NCI-H345 treated with DMSO at 0.1 percent for 48 hours (cell line): ENCODE data around the gene AVPR1B.

Experiments
- DNase-seq: peaks from one replicate; lab custom pipeline; 2025; ENCODE audit not compliant: unreplicated experiment; lab: John Stamatoyannopoulos, UW

AVPR1B gene

DNA sequence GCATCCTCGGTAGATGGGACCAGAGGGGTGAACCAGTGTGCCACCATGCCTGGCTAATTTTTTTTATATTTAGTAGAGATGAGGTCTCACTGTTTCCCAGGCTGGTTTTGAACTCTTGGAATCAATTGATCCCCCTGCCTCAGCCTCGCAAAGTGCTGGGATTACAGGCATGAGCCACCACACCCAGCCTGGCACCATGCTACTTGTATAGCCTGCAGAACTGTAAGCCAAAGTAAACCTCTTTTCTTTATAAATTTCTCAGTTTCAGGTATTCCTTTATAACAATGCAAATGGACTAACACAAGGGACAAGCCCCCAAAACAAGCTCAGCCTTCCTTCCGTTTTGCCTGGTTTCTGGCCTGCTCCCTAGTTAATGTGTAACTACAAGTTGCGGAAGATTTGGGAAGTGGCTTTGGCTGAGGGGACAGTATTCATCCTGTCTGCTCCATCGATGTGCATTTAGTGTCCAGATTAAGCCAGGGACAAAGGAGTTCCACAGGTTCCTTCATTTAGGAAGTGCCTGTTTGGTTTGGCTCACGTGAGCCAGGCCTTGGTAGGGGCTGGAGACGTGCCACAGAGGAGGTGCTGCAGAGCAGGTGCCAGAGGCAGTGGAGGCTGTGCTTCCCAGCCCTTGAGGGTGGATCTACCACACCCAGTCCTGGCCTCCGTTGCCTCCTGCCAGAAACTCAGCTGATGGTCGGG lies 4.4 kb downstream of the AVPR1B start:
- DNase-seq, result no peak

GRCh38 chr1:206111271-206111927 lies 5.8 kb downstream of the AVPR1B start:
- no peak for DNase-seq

- DNase-seq, result no peak
These were observed 6.4 kb downstream of the AVPR1B start for GRCh38 chr1:206110820-206111219.

DNA sequence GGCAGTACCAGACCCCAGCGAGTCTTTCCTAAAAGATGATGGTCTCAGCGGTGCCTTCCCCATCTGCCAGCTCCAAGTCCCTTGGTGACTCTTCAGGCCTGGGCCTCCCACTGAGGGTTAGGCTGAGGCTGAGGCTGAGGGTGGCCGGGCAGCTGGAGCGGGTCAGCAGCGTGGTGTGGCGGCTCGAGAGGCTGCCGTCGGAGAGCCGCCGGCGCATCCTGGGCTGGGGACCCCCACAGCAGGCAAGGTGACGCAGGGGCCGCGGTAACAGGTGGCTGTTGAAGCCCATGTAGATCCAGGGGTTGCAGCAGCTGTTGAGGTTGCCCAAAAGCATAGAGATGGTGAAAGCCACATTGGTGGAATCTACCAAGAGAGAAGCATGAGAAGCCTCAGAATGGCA lies 7.0 kb downstream of the AVPR1B start:
- no peak for DNase-seq

- no peak for DNase-seq
These were observed 7.5 kb downstream of the AVPR1B start for GRCh38 chr1:206109718-206110117.

DNA sequence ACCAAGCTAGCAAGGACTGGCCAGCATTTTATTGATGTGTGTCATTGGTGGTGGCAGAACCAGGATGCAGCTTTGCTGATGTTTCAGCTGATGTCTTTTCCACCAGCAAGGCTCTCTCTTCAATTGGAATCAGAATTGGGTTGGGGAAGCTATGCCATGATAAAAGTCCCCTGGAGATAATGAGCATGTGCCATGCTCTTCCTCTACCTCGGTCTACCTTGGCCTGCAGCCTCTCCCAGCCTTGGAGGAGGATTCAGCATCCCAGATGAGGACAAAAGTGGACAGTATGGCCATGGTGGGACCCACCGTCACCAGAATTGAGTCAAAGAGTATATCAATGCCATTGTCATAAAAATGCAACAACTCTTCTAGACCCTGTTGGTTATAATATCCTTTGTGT lies 8.6 kb downstream of the AVPR1B start:
- no peak for DNase-seq

DNA sequence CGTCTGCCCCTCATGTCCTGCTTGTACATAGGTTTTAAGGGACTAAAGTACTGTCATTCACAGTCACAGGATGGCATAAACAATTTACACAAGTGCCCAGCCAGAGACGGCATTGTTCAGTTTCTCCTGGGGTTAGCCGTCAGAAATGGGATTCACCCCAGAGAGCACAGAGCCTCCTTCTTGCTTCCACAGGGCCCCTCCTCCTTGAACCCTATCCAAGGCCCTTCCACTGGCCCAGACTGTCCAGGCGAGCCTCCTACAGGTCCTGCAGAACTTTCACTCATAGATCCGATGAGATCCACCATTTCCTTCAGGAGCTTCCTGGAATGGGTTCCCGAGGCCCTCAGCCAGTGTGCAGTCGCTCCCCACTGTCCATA lies 10.0 kb downstream of the AVPR1B start:
- no peak for DNase-seq

GRCh38 chr1:206106328-206107167 lies 10.6 kb downstream of the AVPR1B start:
- peak; percentile 55 for DNase-seq

- DNase-seq, result no peak
These were observed 11.7 kb downstream of the AVPR1B start for GRCh38 chr1:206105464-206105995.

GRCh38 chr1:206103979-206104378 lies 13.2 kb downstream of the AVPR1B start:
- DNase-seq, result no peak

DNA sequence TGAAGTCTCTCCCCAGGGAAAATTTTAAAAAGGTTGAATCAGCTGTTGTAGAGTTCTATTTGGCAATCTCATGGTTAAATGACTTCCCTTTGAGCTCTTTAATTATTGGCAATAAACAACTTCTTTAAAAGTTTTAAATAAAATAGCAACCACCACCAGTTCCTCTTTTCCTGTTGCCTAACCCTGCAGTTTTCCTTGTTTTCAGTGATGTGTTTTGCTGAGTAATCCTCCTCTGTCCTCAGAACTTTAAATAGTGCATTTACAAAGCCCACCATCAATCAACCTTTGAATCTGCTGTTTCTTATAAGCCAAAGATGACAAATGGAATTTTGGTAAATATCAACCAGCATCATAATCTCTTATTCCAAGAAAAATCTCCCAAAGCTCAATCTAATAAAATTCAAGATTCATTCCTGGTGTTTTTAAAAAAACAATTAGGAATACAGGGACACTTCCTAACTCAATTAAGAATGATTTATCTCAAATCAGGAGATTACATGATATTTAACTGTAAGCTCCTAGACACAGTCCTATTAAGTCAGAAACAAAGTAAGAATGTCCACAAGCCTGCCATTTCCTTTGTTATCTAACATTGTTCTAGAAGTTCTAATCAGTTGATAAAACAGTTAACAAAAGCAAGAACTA lies 14.8 kb downstream of the AVPR1B start:
- no peak for DNase-seq

GRCh38 chr1:206101351-206102045 lies 15.7 kb downstream of the AVPR1B start:
- DNase-seq, result no peak

DNA sequence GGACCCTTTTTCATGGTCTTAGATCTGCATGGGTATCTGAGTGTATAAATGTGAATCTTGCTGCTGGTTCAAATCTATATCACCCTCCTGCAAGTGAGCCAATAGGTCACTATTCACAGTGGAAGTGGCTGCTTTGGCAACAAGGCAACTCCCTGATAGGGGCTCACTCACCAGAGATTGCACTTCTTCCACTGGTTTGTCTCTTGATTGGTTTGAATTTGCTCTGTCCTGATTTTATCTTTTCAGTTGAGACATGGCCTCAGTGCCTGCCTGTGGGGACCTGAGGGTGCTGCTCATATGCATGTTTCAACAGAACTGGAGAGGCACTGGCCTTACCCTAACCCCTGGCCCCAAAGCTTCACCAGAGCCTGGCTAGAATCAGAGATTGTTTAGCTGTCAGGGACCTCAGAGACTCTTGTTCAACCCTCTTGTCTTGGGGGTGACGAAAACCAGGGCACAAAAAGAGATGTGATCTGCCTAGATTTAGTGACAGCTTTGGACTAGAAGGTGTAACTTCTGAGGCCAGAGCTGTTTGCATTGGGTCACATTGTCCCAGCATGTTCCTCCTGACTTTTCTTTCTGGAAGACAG lies 16.9 kb downstream of the AVPR1B start:
- no peak for DNase-seq

DNA sequence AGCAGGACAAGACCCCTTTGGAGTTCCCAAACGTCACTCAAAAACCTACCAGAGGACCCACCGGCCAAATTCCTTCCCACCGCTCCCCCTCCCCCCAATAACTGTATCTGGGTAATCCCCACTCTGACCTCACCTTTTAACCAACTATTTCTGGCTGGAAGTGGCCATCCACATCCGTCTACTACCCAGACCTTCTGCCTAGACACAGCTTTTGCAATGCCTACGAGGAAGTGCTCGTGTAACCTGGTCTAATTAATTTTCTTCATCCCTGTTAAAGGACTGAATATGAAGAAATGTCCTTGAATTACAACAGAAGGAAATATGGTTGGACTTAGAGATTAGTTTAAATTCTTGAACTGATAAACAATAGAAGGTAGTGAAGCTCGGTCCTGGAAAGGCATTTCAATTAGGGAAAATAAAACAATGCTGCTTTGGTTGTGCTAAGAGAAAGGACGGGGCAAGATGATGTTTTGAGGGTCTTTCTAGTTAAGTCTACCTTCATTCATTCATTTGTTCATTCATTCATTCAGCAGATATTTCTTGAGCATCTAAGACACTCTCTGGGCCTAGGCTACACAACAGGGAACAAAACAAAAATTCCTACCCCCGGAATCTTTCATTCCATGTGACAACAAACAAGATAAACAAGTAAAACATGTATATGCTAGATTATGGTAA lies 18.8 kb downstream of the AVPR1B start:
- DNase-seq, result no peak

- DNase-seq, result no peak
These were observed 19.8 kb downstream of the AVPR1B start for GRCh38 chr1:206097381-206097780.

GRCh38 chr1:206094024-206094423 lies 23.2 kb downstream of the AVPR1B start:
- no peak for DNase-seq

- DNase-seq, result no peak
These were observed 27.8 kb downstream of the AVPR1B start for GRCh38 chr1:206089341-206089740.

GRCh38 chr1:206087091-206087490 lies 30.1 kb downstream of the AVPR1B start:
- DNase-seq, result no peak

DNA sequence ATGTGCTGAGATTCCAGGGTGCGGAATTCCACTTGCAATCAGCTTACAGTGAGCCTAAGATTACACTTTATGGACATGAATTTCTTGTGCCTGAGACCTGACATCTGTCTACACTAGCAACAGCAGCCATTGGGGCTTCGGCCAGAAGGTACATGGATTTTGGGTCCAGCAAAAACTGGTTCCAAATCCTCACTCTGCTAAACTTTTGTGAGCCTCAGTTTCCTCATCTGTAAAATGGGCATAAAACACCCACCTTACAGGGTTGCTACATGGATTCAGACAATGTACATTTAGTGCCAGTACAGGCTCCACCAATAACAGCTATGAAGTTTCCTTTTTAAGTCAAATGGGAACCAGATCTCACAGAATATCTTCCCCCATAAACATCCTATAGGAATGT lies 33.4 kb downstream of the AVPR1B start:
- no peak for DNase-seq
